Superior temporal gyrus (tissue), 1 donor: ENCODE results near the gene F11R.
"Not testable (repeated sequence)": the region's sequence is repeated elsewhere in the genome, so short reads cannot be mapped to it uniquely, and the experiment has no call there.

Experiments
- DNase-seq: peaks from one replicate; pipeline ENCODE4 v3.0.0-alpha.2; 2016; ENCODE audit errors: extremely low spot score

F11R gene

DNA sequence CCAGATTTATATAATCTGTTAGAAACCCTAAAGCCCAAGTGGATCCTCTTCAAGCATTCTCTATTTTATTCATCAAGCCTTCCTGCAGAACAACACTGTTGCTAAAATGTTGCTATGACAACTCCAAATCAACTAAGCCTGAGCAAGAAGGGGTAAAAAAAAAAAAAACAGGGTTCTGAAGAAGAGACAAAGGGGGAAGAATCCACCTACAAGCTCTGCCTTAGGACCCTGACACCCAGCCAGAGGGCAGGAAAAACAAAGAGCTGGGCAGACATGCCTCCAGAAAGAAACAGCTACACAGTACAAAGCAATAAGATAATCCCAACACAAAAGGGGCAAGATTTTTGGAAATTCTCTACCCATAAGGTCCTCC lies 23.6 kb upstream of the F11R start:
- DNase-seq = no peak

GRCh38 chr1:161039546-161039945 lies 18.6 kb upstream of the F11R start:
- DNase-seq = no peak

GRCh38 chr1:161039154-161039545 lies 18.2 kb upstream of the F11R start:
- DNase-seq = no peak

GRCh38 chr1:161038523-161039153 lies 17.7 kb upstream of the F11R start, which contains the start of gene TSTD1:
Gene TSTD1, minus strand, starts transcription at chr1:161038964. Its CDS starts 75 bp downstream, at chr1:161038889.
- no peak for DNase-seq

- no peak for DNase-seq
These were observed 16.9 kb upstream of the F11R start for GRCh38 chr1:161037661-161038522.

DNA sequence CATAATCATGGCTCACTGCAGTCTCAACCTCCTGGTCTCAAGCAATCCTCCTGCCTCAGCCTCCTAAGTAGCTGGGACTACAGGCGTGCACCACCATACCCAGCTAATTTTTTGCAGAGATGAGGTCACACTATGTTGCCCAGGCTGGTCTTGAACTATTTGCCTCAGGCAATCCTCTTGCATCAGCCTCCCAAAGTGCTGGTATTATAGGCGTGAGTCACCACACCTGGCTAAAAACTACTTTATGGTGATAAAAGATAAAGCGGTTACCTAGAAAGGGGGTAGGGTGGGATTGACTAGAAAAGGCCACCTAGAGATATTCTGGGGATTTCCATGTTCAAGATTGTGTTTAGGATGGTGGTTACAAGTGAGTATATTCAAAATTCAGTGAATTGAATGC lies 12.8 kb upstream of the F11R start:
- DNase-seq = no peak

DNA sequence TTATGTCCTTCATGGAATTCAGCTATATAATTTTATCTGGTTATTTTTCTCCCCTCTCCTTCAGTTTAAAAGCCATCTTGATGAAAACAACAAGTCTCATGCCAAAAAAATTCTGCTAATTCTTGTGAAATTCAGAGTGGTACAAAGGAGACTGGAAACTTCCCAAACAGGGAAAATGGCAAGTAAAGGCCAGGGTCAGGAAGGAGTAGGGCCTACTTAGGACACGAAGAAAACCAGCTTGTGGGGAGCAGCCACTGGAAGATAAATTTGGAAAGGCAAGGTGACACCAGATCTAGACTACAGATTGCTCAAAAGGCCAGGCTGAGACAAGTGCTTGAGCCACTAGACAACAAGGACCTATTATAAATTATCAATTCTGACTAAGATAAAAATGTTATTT lies 11.5 kb upstream of the F11R start:
- no peak for DNase-seq

GRCh38 chr1:161031874-161032273 lies 10.9 kb upstream of the F11R start:
- DNase-seq = no peak

- DNase-seq = not testable (repeated sequence)
These were observed 8.5 kb upstream of the F11R start for GRCh38 chr1:161029466-161029865.

DNA sequence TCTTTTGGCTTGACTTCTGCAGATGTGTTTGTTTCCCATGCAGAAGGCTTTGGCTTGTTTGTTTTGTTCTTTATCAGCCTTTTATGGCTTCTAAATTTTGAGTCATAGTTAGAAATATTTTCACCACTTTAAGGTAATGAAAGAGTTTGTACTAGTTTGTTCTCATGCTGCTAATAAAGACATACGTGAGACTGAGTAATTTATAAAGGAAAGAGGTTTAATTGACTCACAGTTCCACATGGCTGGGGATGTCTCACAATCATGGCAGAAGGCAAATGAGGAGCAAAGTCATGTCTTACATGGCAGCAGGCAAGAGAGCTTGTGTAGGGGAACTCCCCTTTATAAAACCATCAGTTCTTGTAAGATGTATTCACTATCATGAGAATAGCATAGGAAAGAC lies 6.0 kb upstream of the F11R start:
- DNase-seq = not testable (repeated sequence)

DNA sequence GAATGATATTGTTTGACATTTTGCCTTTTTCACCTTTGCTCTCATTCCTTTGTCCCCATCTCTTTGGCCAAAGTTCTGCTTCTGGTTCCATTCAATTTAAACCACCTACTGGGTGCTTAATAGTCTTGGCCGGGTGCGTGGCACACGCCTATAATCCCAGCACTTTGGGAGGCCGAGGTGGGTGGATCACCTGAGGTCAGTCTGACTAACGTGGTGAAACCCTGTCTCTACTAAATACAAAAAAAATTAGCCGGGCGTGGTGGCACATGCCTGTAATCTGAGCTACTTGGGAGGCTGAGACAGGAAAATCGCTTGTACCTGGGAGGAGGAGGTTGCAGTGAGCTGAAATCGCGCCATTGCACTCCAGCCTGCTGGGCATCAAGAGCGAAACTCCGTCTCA lies 1.5 kb upstream of the F11R start:
- not testable (repeated sequence) for DNase-seq

GRCh38 chr1:161021970-161022353 lies 1.0 kb upstream of the F11R start:
- DNase-seq = no peak

DNA sequence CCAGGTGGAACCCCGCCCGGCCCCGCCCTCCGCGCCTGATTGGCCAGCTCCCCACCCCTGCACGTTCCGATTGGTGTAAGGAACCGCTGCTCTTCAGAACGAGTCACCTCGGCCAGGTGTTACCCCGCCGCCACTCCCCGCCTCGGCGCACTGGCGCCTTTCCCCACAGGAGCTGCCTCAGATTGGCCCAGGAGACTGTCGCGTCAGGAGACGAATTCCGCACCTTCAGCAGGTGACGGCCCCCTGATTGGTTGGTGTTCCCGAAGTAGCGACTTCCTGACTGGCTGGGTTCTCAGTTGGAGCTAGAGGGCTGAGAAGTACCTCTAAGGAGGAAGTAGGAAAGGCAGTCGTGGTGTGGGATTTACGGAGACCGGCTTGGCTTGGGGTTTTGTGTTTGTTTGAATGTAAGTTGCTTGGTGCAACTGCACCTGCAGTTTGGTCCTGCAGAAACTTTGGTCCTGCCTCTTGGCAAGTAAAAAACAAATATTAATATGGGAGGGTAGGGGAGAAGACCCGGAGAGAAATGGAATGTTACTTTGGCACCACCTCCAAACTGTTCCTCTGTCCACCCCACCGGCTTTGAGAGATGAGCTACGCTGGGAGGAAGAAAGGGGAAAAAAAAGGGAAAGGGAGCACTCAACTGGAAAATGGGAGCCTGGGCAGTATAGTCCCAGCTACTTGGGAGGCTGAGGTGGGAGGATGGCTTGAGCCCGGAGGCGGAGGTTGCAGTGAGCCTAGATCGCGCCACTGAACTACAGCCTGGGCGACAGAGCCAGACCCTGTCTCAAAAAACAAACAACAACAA lies 415 bp upstream of the F11R start:
- DNase-seq = no peak

- peak; percentile 29 for DNase-seq
These were observed 1.0 kb downstream of the F11R start for GRCh38 chr1:161019751-161020495.

DNA sequence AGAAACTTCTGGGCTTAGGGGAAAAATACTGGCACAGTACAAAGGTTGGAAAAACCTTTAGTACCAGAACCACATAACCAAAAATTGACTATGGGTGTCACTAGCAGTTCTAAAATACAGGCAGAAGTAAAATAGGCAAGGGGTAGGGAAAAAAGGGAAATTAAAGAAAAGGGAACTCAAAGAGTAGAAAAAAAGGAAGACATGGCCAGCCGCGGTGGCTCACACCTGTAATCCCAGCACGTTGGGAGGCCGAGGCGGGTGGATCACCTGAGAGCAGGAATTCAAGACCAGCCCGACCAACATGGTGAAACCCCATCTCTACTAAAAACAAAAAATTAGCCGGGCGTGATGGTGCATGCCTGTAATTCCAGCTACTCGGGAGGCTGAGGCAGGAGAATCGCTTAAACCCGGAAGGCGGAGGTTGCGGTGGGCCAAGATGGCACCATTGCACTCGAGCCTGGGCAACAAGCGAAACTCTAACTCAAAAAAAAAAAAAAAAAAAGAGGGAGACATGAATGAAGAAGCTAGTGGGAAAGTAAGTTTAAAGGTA lies 1.8 kb downstream of the F11R start:
- DNase-seq = not testable (repeated sequence)

DNA sequence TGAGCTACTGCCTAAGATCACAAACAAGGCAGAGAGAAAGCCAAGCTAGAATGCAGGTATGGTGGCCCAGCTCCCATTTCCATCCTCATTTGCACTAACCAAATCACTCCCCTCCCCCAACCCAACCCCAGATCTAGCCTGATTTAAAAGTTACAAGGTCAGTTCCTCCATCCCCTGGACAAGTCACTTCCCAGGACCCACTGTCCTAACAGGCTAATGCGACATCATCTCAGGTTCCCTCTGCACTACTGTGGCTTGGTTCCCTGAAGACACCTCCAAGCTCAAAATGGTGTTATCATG lies 2.4 kb downstream of the F11R start:
- no peak for DNase-seq

DNA sequence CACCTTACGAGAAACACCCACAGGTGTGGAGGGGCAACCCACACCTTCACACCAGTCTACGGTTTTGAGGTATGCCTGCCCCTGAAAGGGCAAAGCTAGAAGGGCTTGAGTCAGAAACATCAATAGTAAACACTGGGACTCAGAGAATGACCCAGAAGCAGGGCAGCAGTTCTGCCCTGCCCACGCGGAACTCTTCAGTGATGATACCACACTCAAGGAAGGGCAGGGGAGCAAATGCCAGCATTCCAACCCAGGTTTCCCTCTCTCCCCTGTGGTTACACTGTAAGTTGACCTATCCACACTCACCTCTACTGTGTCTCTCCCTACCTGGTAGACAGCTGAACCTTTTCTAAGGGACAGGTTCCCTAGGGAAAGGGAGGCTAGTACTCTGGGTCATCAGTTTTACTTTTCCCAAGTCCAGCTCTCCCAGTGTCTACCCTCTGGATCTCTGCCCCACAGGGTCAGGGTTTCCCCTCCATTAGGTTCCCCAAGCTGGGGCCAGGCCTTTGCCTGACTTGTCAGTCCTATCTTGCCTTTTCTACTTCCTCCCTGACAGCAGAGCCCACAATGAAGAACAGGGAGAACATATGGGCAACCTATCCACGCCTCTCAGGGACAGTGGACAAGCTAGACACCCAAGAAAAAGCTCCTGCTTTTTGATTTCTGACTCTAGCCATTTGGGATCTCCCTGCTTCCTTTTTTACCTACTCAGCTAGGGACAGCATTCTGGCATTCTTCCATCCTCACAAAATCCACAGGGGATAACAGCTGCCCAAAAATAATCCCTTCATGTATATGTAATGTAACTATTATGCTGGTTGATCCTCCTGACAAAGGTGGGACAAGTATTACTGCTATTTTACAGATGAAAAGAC lies 3.0 kb downstream of the F11R start:
- DNase-seq = no peak

DNA sequence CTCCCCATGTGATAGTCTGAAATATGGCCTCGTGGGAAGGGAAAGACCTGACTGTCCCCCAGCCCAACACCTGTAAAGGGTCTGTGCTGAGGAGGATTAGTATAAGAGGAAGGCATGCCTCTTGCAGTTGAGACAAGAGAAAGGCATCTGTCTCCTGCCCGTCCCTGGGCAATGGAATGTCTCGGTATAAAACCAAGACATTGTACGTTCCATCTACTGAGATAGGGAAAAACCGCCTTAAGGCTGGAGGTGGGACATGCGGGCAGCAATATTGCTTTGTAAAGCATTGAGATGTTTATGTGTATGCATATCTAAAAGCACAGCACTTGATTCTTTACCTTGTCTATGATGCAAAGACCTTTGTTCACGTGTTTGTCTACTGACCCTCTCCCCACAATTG lies 3.8 kb downstream of the F11R start:
- not testable (repeated sequence) for DNase-seq

DNA sequence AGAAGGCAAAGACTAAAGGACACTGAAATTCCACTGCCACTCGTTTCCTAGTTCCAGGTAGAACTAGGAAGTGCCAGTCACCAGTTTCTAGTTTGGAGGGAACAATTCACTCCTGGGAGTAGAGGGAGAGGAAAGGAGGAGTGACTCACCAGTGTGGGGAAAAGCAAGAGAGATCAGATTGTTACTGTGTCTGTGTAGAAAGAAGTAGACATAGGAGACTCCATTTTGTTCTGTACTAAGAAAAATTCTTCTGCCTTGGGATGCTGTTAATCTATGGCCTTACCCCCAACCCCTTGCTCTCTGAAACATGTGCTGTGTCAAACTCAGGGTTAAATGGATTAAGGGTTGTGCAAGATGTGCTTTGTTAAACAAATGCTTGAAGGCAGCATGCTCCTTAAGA lies 4.3 kb downstream of the F11R start:
- not testable (repeated sequence) for DNase-seq

DNA sequence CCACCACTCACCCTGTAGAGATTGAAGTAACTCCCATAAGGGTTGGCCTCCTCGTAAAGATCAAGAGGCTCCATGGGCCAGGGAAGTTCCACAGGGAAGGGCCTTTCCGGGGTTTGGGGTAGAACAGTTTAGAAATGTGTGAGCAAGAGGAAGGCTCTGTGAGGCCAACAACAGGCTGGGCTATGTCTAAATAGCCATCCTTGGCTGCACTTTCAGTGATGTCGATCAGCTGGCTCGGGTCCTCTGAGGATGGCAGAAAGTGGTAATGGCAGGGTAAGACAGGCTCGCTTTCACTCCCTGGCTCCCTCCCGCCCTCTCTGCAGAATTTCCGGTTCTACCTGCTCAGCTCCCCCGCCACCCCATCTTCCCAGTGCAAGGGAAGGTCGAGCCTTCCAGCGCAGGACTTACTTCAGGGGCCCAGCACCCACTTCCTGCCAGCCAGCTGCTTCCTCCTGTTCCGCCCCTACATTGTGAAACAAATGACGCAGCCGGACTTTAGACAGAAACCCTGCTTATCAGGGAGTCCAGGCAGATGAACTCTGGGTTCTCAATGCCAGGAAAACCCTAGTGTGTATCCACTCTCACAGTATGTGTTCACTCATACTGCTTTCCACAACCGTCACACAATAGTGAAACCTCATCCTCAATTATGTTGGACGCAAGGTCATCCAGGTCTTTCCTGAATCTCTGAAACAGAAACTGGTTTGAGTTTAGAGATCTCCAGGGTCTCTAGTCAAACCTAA lies 7.3 kb downstream of the F11R start:
- DNase-seq = peak; percentile 27
